Measurements from ENCODE around the gene ZFP14.

ZFP14 gene

GRCh38 chr19:36377541-36378178 is 1.3 kb downstream of the ZFP14 start:
- H3K4me3 ChIP-seq (ENCODE audit: low read depth, low read length) = peak overlapping the region; percentile 83
- TF ChIP-seq CTCF (IDR thresholded peaks at IDR 0.05; ENCODE audit: low read depth, low read length) = no peak

- no peak overlapping the region for H3K4me3 ChIP-seq (ENCODE audit: low read depth, low read length)
- TF ChIP-seq CTCF (IDR thresholded peaks at IDR 0.05; ENCODE audit: low read depth, low read length) = no peak
Observed at GRCh38 chr19:36373638-36374156, 5.3 kb downstream of the ZFP14 start.

GRCh38 chr19:36371886-36372285 is 7.1 kb downstream of the ZFP14 start:
- H3K4me3 ChIP-seq (ENCODE audit: low read depth, low read length) = no peak overlapping the region

GRCh38 chr19:36363845-36364244 is 15.2 kb downstream of the ZFP14 start:
- no peak overlapping the region for H3K4me3 ChIP-seq (ENCODE audit: low read depth, low read length)
- no peak for TF ChIP-seq CTCF (IDR thresholded peaks at IDR 0.05; ENCODE audit: low read depth, low read length)

More at GRCh38 chr19:36371886-36372285, 7.1 kb downstream of the ZFP14 start:
- no peak for TF ChIP-seq CTCF (IDR thresholded peaks at IDR 0.05; ENCODE audit: low read depth, low read length)

- no peak overlapping the region for H3K4me3 ChIP-seq (ENCODE audit: low read depth, low read length)
- no peak for TF ChIP-seq CTCF (IDR thresholded peaks at IDR 0.05; ENCODE audit: low read depth, low read length)
Observed at GRCh38 chr19:36340786-36341372, 38.1 kb downstream of the ZFP14 start.

- peak overlapping the region; percentile 96 for H3K4me3 ChIP-seq (ENCODE audit: low read depth, low read length)
Observed at GRCh38 chr19:36331353-36332228, 47.4 kb downstream of the ZFP14 start.

More at GRCh38 chr19:36331353-36332228, 47.4 kb downstream of the ZFP14 start:
- no peak for TF ChIP-seq CTCF (IDR thresholded peaks at IDR 0.05; ENCODE audit: low read depth, low read length)

Data from WI38 (cell line).